ENCODE measurements around the gene WSB2.

The WSB2 gene

GRCh38 chr12:117985182-117985581 is 75.8 kb downstream of the WSB2 start:
- DNase-seq, result no peak
